Calu3 (cell line): Measurements from ENCODE around the gene NFXL1. TPM values are rescaled to one million over a fixed set of nuclear protein-coding genes. Genes with fewer than 3 reads are reported as not detected.

Experiments
- BruUV-seq: library from RNA; stranded (reverse); fragments of 400-500 nt; replicated peaks from 2 replicates; lab custom pipeline; 2021; lab: Mats Ljungman, UMichigan
- CTCF ChIA-PET: fragments of 300-600 bp; sonication (Branson Sonifier 250); formaldehyde crosslinking; loops from one replicate; lab custom pipeline; 2022; ENCODE audit warnings: antibody characterized with exemption; lab: Charles Lee
- DNase-seq: peaks from one replicate; pipeline ENCODE4 v3.0.0; 2022
- H3K27ac Mint-ChIP-seq: one replicate; pipeline ENCODE4 v1.8.0; 2022; ENCODE audit warnings: mixed read lengths; ENCODE audit not compliant: unreplicated experiment
- H3K27me3 Mint-ChIP-seq: one replicate; pipeline ENCODE4 v1.8.0; 2022; ENCODE audit warnings: mixed read lengths; ENCODE audit not compliant: unreplicated experiment
- H3K36me3 Mint-ChIP-seq: one replicate; pipeline ENCODE4 v1.8.0; 2022; ENCODE audit warnings: mild to moderate bottlenecking, moderate library complexity, mixed read lengths; ENCODE audit not compliant: insufficient read depth, unreplicated experiment
- H3K4me1 Mint-ChIP-seq: one replicate; pipeline ENCODE4 v1.8.0; 2022; ENCODE audit warnings: mild to moderate bottlenecking, low read depth, mixed read lengths; ENCODE audit not compliant: unreplicated experiment
- H3K4me3 Mint-ChIP-seq: one replicate; pipeline ENCODE4 v1.8.0; 2022; ENCODE audit warnings: mild to moderate bottlenecking, low read depth, moderate library complexity, mixed read lengths; ENCODE audit not compliant: unreplicated experiment
- H3K9me3 Mint-ChIP-seq: one replicate; pipeline ENCODE4 v1.8.0; 2022; ENCODE audit warnings: low read depth, mixed read lengths; ENCODE audit not compliant: unreplicated experiment
- CTCF ChIP-seq: fragments of 200-600 bp; IDR thresholded peaks from one replicate; pipeline ENCODE4 v1.8.0; 2022; ENCODE audit warnings: antibody characterized with exemption; ENCODE audit not compliant: unreplicated experiment
- intact Hi-C: fragments of 100-400 bp; cut with micrococcal nuclease; formaldehyde crosslinking; loops from one replicate; pipeline ENCODE4 v1.10.0; 2022; ENCODE audit not compliant: unreplicated experiment
- total RNA-seq: library from RNA; stranded (reverse); gene quantifications from 2 replicates; pipeline ENCODE4 v1.2.3, GENCODE V29; 2022

The NFXL1 gene
- total RNA-seq, 1 experiment from 2014 or later: 16.1 TPM

DNA sequence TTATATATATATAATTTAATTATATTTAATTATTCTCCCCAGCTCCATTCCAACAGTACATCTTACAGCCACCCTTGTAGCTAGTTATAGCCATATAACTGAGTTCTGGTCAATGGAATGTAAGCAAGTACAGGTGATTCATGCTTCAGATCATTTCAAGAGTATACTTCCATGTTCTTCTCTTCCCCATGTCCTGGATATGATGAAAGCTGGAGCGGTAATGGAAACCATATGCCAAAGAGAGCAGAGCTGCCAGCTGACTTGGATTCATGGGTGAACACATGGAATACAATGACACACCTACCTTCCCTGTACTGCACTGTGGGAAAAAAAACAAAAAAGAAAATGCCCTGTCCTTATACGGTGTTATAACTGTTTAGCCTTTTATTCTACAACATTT lies 59.0 kb downstream of the NFXL1 start:
- no peaks in the 10 kb centered on the region for H3K9me3 Mint-ChIP-seq
- intact Hi-C loops: no loop called here
- H3K4me3 Mint-ChIP-seq: no peak overlapping the region
- no TSS peak for BruUV-seq
- H3K4me1 Mint-ChIP-seq: no peaks in the 10 kb centered on the region
- no peak overlapping the region for H3K27ac Mint-ChIP-seq
- DNase-seq: no peak
- CTCF ChIA-PET: no interaction called here
- no peak for TF ChIP-seq CTCF
- no peaks in the 10 kb centered on the region for H3K27me3 Mint-ChIP-seq
- no peaks in the 10 kb centered on the region for H3K36me3 Mint-ChIP-seq

GRCh38 chr4:47852136-47852535 lies 62.2 kb downstream of the NFXL1 start:
- TF ChIP-seq CTCF: no peak
- Mint-ChIP-seq H3K4me3 (no peak overlapping the region), H3K9me3 (no peaks in the 10 kb centered on the region), H3K4me1 (no peaks in the 10 kb centered on the region), H3K36me3 (no peaks in the 10 kb centered on the region), H3K27me3 (no peaks in the 10 kb centered on the region), H3K27ac (no peak overlapping the region)
- no peak for DNase-seq
- intact Hi-C loops: no loop called here
- no TSS peak for BruUV-seq
- CTCF ChIA-PET: no interaction called here

DNA sequence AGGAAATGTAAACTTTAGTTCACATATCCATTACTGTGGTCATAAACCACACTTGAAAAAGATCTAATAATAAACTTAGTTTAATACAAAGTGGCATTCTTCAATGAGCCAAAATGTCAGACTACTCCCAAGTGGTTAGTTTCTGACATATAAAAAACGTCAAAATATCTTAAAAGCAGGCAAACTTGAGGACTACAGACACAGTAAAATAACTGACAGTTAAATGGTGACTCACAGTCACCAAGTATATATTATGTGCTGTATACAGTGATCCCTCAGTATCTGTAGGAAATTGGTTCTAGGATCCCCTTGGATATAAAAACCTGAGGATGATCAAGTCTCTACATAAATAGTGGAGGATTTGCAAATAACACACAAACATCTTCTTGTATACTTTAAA lies 64.9 kb downstream of the NFXL1 start:
- H3K9me3 Mint-ChIP-seq: no peaks in the 10 kb centered on the region
- DNase-seq: no peak
- intact Hi-C loops: no loop called here
- CTCF ChIA-PET: no interaction called here
- no peaks in the 10 kb centered on the region for H3K27me3 Mint-ChIP-seq
- TF ChIP-seq CTCF: no peak
- H3K4me1 Mint-ChIP-seq: no peaks in the 10 kb centered on the region
- no peak overlapping the region for H3K27ac Mint-ChIP-seq
- no peaks in the 10 kb centered on the region for H3K36me3 Mint-ChIP-seq
- H3K4me3 Mint-ChIP-seq: no peak overlapping the region
- no TSS peak for BruUV-seq

DNA sequence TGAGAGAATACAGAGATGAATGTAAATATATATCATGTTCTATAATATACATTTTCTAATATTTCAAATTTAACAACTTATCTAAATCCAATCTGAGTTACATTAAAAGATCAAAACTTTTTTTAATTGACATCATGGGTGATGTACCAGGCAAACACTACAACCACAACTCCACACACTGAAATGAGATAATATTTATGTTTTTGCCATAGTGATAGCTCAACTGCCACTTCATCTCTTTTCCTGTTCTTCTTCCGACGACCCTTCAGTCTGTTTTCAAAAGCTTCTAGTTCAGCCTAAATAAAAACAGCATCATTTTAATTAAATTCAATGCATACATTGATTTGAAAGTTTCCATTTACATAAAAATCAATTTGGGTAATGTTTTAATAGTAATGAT lies 66.3 kb downstream of the NFXL1 start:
- no peak overlapping the region for H3K4me3 Mint-ChIP-seq
- peaks cover 5% of the 10 kb centered on the region for H3K36me3 Mint-ChIP-seq

More for the DNA sequence above, 66.3 kb downstream of the NFXL1 start:
- no peak overlapping the region for H3K27ac Mint-ChIP-seq
- intact Hi-C loops: no loop called here
- H3K4me1 Mint-ChIP-seq: no peaks in the 10 kb centered on the region
- no peak for DNase-seq
- no peaks in the 10 kb centered on the region for H3K27me3 Mint-ChIP-seq
- no TSS peak for BruUV-seq
- CTCF ChIA-PET: no interaction called here
- no peak for TF ChIP-seq CTCF
- no peaks in the 10 kb centered on the region for H3K9me3 Mint-ChIP-seq
